CD4-positive, CD25-positive, alpha-beta regulatory T cell (primary cell): ENCODE data around the gene DNAJC17. TPM values are rescaled to one million over a fixed set of nuclear protein-coding genes. Genes with fewer than 3 reads are reported as not detected.

Experiments
- ATAC-seq, 2 donors: fragments of 150-1000 bp; cut with Tn5 transposase; one replicate each; pipeline ENCODE4 v1.10.0; 2021; ENCODE audit warnings: low read depth in 2 of 2, moderate number of reproducible peaks in 2 of 2, moderate library complexity in 1 of 2
- DNase-seq, 3 donors: peaks; one replicate each; pipeline versions ENCODE4 v3.0.0 to v3.0.0-alpha.2; 2012 to 2022; ENCODE audit warnings: mixed read lengths in 1 of 3
- H3K27ac ChIP-seq: one replicate; pipeline ENCODE4 v1.7.0; 2013; ENCODE audit warnings: mild to moderate bottlenecking, low read length; ENCODE audit not compliant: insufficient read depth, poor library complexity, severe bottlenecking
- H3K27me3 ChIP-seq: one replicate; pipeline ENCODE4 v1.7.0; 2013; ENCODE audit warnings: low read length; ENCODE audit not compliant: control insufficient read depth, insufficient read depth
- H3K36me3 ChIP-seq: one replicate; pipeline ENCODE4 v1.7.0; 2013; ENCODE audit warnings: mild to moderate bottlenecking, low read length, moderate library complexity; ENCODE audit not compliant: control insufficient read depth, insufficient read depth
- H3K4me1 ChIP-seq: 2 replicates; pipeline ENCODE4 v1.7.0; 2013; ENCODE audit warnings: mild to moderate bottlenecking, low read length; ENCODE audit not compliant: insufficient read depth, control insufficient read depth, poor library complexity, severe bottlenecking
- H3K4me3 ChIP-seq: one replicate; pipeline ENCODE4 v1.7.0; 2013; ENCODE audit warnings: low read depth, mild to moderate bottlenecking, low read length, moderate library complexity
- H3K9me3 ChIP-seq, 2 experiments: 1 replicate in 1 of 2; 2 replicates in 1 of 2; pipeline ENCODE4 v1.7.0; 2013; ENCODE audit warnings: low read length in 2 of 2, mild to moderate bottlenecking in 1 of 2, moderate library complexity in 1 of 2; ENCODE audit not compliant: control insufficient read depth in 2 of 2
- H3K27ac Mint-ChIP-seq, 3 donors: one replicate each; pipeline ENCODE4 v1.8.0; 2020 to 2022; ENCODE audit warnings: mild to moderate bottlenecking in 3 of 3, mixed read lengths in 3 of 3, moderate library complexity in 2 of 3
- H3K27me3 Mint-ChIP-seq: one replicate; pipeline ENCODE4 v1.8.0; 2022; ENCODE audit warnings: mild to moderate bottlenecking, mixed read lengths
- H3K36me3 Mint-ChIP-seq: one replicate; pipeline ENCODE4 v1.8.0; 2020; ENCODE audit warnings: mixed read lengths
- H3K4me1 Mint-ChIP-seq, 4 donors: one replicate each; pipeline ENCODE4 v1.8.0; 2020 to 2022; ENCODE audit warnings: mixed read lengths in 4 of 4, mild to moderate bottlenecking in 1 of 4
- H3K4me3 Mint-ChIP-seq, 4 donors: one replicate each; pipeline ENCODE4 v1.8.0; 2020 to 2022; ENCODE audit warnings: mild to moderate bottlenecking in 4 of 4, mixed read lengths in 4 of 4, moderate library complexity in 3 of 4
- H3K9me3 Mint-ChIP-seq, 7 donors: one replicate each; pipeline ENCODE4 v1.8.0; 2020 to 2022; ENCODE audit warnings: mixed read lengths in 7 of 7, mild to moderate bottlenecking in 3 of 7, moderate library complexity in 2 of 7
- polyA plus RNA-seq, 4 donors: library from polyadenylated mRNA; unstranded; fragments of 300-500 nt; fragmentation: Illumina TruSeq; gene quantifications; one replicate each; pipeline ENCODE4 v1.2.3, GENCODE V29; 2021
- total RNA-seq: library from RNA; stranded (reverse); gene quantifications from one replicate; pipeline ENCODE4 v1.2.3, GENCODE V29; 2022

DNAJC17 gene
- total and polyA plus RNA-seq, 5 donors from 2014 or later, result 23.7 to 32.7 (median 31.1) TPM

DNA sequence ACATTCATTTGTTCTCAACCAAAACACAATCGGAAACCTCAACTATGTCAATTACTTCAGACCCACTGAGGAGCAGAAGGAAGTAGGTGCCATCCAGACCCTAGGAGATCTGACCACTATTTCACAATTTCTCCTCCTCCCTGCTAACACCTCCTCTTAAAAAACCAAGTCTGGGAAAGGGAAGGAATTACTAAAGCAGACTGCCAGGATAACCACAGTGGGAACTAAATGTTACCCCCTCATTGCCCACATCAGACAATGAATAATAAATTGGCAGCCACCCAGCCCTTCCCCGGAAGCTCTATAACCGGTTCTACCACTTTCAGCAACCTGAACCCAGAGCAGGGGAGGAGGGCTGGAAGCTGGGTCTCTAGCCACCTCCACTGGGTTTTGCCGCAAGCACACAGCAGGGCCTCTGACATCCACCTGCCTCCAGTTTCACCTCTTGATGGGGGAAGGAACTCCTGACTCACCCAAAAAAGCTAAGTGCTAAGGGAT lies 19.9 kb downstream of the DNAJC17 start:
- Histone ChIP-seq H3K27ac (no peak overlapping the region), H3K36me3 (peaks cover 5% of the 10 kb centered on the region), H3K9me3 (no peaks in the 10 kb centered on the region), H3K27me3 (no peaks in the 10 kb centered on the region), H3K4me3 (no peak overlapping the region), H3K4me1 (peaks cover 14% of the 10 kb centered on the region)
- H3K27me3 Mint-ChIP-seq, result no peaks in the 10 kb centered on the region
- H3K4me1 Mint-ChIP-seq, result peaks cover 11 to 43% (median 25%) of the 10 kb centered on the region in 4 donors
- H3K27ac Mint-ChIP-seq, result peak overlapping the region; percentile 43 to 86 (median 83)
- peak in 2 of 3 donors; percentile 33 to 59 for DNase-seq
- peak in 1 of 2 donors; percentile 42 for ATAC-seq
- peaks cover 2% of the 10 kb centered on the region for H3K36me3 Mint-ChIP-seq
- H3K9me3 Mint-ChIP-seq, result peaks cover 0 to 1% (median 0%) of the 10 kb centered on the region in 7 donors
- H3K4me3 Mint-ChIP-seq, result peak overlapping the region in 1 of 4 donors; percentile 27

DNA sequence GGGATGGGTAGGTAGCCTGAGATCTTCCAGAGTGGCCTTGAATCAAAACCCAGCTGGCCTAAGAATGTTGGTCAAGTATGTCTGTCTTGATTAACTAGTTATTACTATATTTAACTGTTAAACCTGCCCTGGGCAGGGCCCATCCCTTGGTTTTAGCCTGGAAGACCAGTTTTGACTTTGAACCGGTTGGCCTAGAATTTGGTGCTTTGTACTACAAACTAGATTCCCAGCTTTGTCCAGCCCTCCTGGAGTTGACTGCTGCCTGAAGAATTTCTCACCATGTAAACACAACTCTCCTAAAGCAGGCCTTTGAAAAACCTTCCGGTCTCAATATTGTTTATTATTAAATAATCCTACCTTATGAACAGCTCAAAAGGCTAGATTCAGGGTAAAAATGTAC lies 21.5 kb downstream of the DNAJC17 start:
- Mint-ChIP-seq H3K36me3 (peaks cover 3% of the 10 kb centered on the region), H3K27me3 (no peaks in the 10 kb centered on the region), H3K27ac (no peak overlapping the region), H3K4me1 (peaks cover 11 to 38% (median 23%) of the 10 kb centered on the region in 4 donors), H3K9me3 (peaks cover 0 to 1% (median 0%) of the 10 kb centered on the region in 7 donors), H3K4me3 (no peak overlapping the region)
- H3K27me3 ChIP-seq, result no peaks in the 10 kb centered on the region
- H3K4me1 ChIP-seq, result peaks cover 14% of the 10 kb centered on the region
- ATAC-seq (no peak), DNase-seq (no peak)
- no peak overlapping the region for H3K4me3 ChIP-seq
- no peaks in the 10 kb centered on the region for H3K36me3 ChIP-seq
- no peaks in the 10 kb centered on the region for H3K9me3 ChIP-seq
- no peak overlapping the region for H3K27ac ChIP-seq

DNA sequence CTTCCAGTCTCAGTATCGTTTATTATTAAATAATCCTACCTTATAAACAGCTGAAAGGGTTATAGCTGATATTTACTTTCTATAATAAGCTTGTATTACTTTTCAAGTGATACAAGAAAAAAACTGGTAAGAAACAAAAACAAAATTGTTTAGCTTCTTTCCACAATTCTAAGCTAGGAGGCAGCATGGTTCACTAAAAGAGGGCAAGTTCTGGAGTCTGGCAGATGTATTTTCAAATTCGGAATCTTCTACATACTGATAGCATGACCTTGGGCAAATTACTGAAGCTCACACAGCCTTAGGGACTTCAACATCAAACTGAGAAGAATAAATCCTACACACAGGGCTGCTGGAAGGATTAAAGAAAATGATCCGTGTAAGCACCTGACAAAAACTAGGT lies 22.1 kb downstream of the DNAJC17 start:
- Histone ChIP-seq H3K4me3 (no peak overlapping the region), H3K27ac (no peak overlapping the region), H3K9me3 (no peaks in the 10 kb centered on the region), H3K36me3 (no peaks in the 10 kb centered on the region), H3K27me3 (no peaks in the 10 kb centered on the region), H3K4me1 (peaks cover 14% of the 10 kb centered on the region)
- peaks cover 11 to 38% (median 23%) of the 10 kb centered on the region in 4 donors for H3K4me1 Mint-ChIP-seq
- DNase-seq (no peak), ATAC-seq (no peak)
- peaks cover 0 to 1% (median 0%) of the 10 kb centered on the region in 7 donors for H3K9me3 Mint-ChIP-seq
- no peak overlapping the region for H3K4me3 Mint-ChIP-seq
- no peak overlapping the region for H3K27ac Mint-ChIP-seq
- H3K27me3 Mint-ChIP-seq, result no peaks in the 10 kb centered on the region
- peaks cover 3% of the 10 kb centered on the region for H3K36me3 Mint-ChIP-seq

DNA sequence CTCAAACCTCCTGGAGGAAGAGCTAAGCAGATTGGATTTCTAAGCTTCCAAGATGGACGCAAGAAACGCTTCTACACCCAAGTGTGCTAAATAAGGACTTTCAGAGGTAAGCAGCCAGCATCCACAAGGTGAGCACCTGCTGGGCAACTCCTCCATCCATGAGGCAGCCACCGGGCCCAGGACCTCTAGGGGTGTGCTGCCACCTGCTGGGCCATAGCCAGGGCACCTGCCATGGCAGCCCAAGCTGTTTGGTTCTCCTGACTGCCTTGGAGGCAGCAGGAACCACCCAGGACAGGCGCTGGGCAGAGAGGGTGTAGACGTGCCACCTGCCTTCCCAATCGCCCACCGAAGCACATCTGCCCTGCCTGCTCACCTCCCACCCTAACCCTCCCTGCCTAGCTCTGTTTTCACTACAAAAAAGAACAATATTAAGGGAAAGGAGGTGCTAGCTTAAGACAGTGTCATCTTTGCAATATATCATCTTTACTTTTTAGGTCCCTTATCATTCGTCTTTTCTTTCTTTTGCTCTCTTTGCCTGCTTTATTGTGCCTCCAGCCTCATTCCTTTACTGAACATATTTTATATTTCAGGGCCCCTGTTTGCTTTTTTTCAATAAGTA lies 24.6 kb downstream of the DNAJC17 start:
- H3K9me3 Mint-ChIP-seq, result no peaks in the 10 kb centered on the region
- no peak overlapping the region for H3K27ac ChIP-seq
- H3K4me1 ChIP-seq, result peaks cover 10% of the 10 kb centered on the region
- DNase-seq (peak; percentile 71 to 82 (median 79)), ATAC-seq (peak; percentile 94 to 97)
- H3K4me3 Mint-ChIP-seq, result no peak overlapping the region
- no peaks in the 10 kb centered on the region for H3K27me3 ChIP-seq
- peaks cover 13% of the 10 kb centered on the region for H3K36me3 ChIP-seq
- H3K27ac Mint-ChIP-seq, result peak overlapping the region in 1 of 3 donors; percentile 62
- peaks cover 9% of the 10 kb centered on the region for H3K36me3 Mint-ChIP-seq
- no peaks in the 10 kb centered on the region for H3K27me3 Mint-ChIP-seq
- H3K9me3 ChIP-seq, result no peaks in the 10 kb centered on the region
- H3K4me3 ChIP-seq, result no peak overlapping the region
- H3K4me1 Mint-ChIP-seq, result peaks cover 11 to 27% (median 14%) of the 10 kb centered on the region in 4 donors

DNA sequence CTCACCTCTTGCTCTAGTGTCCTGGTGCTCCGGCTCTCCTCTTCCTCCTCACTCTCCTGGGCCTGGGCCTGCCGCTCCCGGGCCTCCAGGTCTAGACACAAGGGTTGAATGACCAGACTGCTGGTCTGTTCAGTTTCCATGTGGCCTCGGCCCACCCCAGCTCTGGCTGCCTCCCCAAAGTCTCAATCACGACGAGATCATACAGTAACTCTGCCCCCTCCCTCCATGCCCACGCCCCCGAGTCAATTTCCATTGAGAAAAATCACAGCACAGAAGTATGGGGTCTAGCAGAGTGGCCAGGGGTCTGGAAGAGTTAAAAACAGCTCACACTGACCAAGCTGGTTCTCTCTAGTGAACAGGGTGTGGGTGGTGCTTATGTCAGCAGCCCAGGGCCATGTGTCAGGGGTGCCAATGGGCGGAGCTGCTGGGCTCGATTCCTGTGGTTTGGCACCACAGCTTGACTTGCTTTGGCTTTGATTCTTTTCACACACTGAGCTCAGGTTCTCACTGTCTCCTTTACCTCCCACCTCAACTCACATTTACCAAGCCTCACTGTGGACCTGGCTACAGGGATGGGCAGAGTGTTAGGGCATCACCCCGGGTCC lies 30.6 kb downstream of the DNAJC17 start:
- Histone ChIP-seq H3K27me3 (no peaks in the 10 kb centered on the region), H3K4me3 (no peak overlapping the region), H3K4me1 (no peaks in the 10 kb centered on the region), H3K27ac (no peak overlapping the region), H3K36me3 (peaks cover 53% of the 10 kb centered on the region), H3K9me3 (no peaks in the 10 kb centered on the region)
- Mint-ChIP-seq H3K4me1 (peaks cover 0 to 6% (median 0%) of the 10 kb centered on the region in 4 donors), H3K9me3 (no peaks in the 10 kb centered on the region), H3K4me3 (no peak overlapping the region), H3K27me3 (no peaks in the 10 kb centered on the region), H3K36me3 (peaks cover 24% of the 10 kb centered on the region), H3K27ac (no peak overlapping the region)
- ATAC-seq (no peak), DNase-seq (peak in 1 of 3 donors; percentile 64)

DNA sequence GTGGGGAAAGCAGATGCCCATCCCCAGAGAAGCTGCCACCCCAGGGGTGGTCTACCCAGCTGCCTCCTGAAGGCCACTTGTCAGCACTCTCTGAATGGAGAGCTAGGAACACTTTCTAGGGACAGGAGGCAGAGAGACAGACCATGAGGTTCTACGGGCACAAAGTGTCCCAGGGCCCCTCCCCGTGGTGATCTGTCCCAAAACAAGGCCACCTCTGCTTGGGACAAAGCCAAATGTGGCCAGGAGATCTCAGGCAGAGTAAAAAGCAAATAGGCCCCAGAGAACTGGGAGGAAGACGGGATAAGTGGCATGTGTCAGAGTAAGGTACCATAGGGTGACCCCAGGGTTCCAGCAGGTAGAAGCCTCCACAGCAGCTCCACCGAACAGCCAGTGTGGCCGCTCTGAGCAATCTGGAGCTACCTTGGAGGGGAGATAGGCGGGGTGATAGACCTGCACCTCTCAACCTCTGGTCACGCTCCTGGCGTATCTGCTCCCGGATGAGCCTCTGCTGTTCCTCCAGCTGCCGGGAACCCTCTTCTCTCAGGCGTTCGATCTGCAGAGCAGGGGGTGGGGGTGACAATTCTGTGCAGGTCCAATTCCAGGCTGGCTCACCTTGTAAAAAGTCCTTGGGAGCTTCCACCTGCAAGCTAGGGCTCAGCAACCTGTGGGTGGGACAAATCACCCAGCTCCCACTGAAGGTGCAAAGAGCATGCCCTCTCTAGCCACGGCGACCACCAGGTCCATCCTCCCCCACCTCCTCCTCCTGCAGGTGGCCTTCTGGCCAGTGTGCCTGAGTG lies 31.3 kb downstream of the DNAJC17 start:
- Mint-ChIP-seq H3K36me3 (peaks cover 24% of the 10 kb centered on the region), H3K4me3 (no peak overlapping the region), H3K4me1 (peaks cover 0 to 6% (median under 1%) of the 10 kb centered on the region in 4 donors), H3K27ac (no peak overlapping the region), H3K27me3 (no peaks in the 10 kb centered on the region), H3K9me3 (no peaks in the 10 kb centered on the region)
- Histone ChIP-seq H3K4me3 (no peak overlapping the region), H3K27ac (no peak overlapping the region), H3K4me1 (no peaks in the 10 kb centered on the region), H3K9me3 (no peaks in the 10 kb centered on the region), H3K36me3 (peaks cover 53% of the 10 kb centered on the region), H3K27me3 (no peaks in the 10 kb centered on the region)
- DNase-seq, result no peak
- ATAC-seq, result no peak

DNA sequence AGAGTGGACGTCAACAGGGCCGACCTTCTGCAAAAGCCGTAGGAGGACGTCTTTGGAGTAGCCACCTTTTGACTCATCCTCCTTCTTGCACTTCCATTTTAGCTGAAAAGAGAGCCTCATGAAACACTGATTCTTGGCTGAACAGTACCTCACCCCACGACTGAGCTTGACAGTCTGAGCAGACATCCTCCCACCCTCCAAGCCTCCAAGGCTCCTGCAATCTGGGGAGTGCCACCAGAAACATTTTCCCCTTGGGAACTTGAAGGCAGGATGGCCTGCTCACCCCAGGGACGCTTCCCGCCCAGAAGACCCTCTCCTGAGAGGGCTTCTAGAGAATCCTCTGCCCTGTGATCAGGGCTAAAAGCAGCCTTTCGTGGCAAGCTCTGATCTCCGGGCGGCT lies 32.3 kb downstream of the DNAJC17 start:
- Histone ChIP-seq H3K27me3 (no peaks in the 10 kb centered on the region), H3K9me3 (no peaks in the 10 kb centered on the region), H3K4me1 (peaks cover 1% of the 10 kb centered on the region), H3K4me3 (no peak overlapping the region), H3K36me3 (peaks cover 53% of the 10 kb centered on the region), H3K27ac (no peak overlapping the region)
- Mint-ChIP-seq H3K4me1 (peaks cover 0 to 9% (median 4%) of the 10 kb centered on the region in 4 donors), H3K27ac (no peak overlapping the region), H3K27me3 (no peaks in the 10 kb centered on the region), H3K4me3 (no peak overlapping the region), H3K9me3 (no peaks in the 10 kb centered on the region), H3K36me3 (peaks cover 24% of the 10 kb centered on the region)
- no peak for ATAC-seq
- no peak for DNase-seq
